GM18520 (cell line): ENCODE measurements around the gene PIGZ.

Source experiments
- ATAC-seq: cut with Tn5 transposase; IDR thresholded peaks from one replicate; pipeline ENCODE4 v1.9.1; 2021; ENCODE audit not compliant: unreplicated experiment

Gene PIGZ

GRCh38 chr3:196916995-196917394, 51.6 kb downstream of the PIGZ start:
- ATAC-seq = no peak

- no peak for ATAC-seq
These were observed 52.4 kb downstream of the PIGZ start for GRCh38 chr3:196916221-196916620.

- ATAC-seq = no peak
These were observed 53.3 kb downstream of the PIGZ start for GRCh38 chr3:196915375-196915774.

GRCh38 chr3:196914866-196915265, 53.8 kb downstream of the PIGZ start:
- ATAC-seq = no peak

- no peak for ATAC-seq
These were observed 64.9 kb downstream of the PIGZ start for GRCh38 chr3:196903740-196904139.

GRCh38 chr3:196902296-196902695, 66.3 kb downstream of the PIGZ start:
- no peak for ATAC-seq

- ATAC-seq = no peak
These were observed 66.9 kb downstream of the PIGZ start for GRCh38 chr3:196901768-196902167.
